Sciatic nerve (tissue), 2 donors: ENCODE results near the gene TAB3. TPM values are rescaled to one million over a fixed set of nuclear protein-coding genes. Genes with fewer than 3 reads are reported as not detected.

Source experiments
- ATAC-seq: fragments of 200-7000 bp; cut with Tn5 transposase; one replicate; pipeline ENCODE4 v1.9.1; 2020; ENCODE audit warnings: mild to moderate bottlenecking, moderate library complexity
- DNase-seq: peaks from one replicate; pipeline ENCODE4 v3.0.0-alpha.2; 2020; ENCODE audit warnings: low spot score
- intact Hi-C: fragments of 100-400 bp; cut with DNase I; formaldehyde crosslinking; loops from one replicate; pipeline ENCODE4 v1.14.2; 2022
- total RNA-seq: library from RNA; stranded (reverse); fragmentation: NEBNext Ultra II Directional; extraction: Animal tissue kit (Norgen Biotek cat#: 25700); gene quantifications from one replicate; pipeline ENCODE4 v1.2.1, GENCODE V29; 2021
- donor health status: DM: no; HTN: no; CAD: no.
- donor health status: DM: no; HTN: no; CAD: no.

The TAB3 gene
- total RNA-seq, 1 donor from 2014 or later = 21.5 TPM

- ATAC-seq (no peak), DNase-seq (peak; percentile 59)
- intact Hi-C loops = no loop called here
Observed at GRCh38 chrX:30888526-30889146, 418 bp downstream of the TAB3 start.

DNA sequence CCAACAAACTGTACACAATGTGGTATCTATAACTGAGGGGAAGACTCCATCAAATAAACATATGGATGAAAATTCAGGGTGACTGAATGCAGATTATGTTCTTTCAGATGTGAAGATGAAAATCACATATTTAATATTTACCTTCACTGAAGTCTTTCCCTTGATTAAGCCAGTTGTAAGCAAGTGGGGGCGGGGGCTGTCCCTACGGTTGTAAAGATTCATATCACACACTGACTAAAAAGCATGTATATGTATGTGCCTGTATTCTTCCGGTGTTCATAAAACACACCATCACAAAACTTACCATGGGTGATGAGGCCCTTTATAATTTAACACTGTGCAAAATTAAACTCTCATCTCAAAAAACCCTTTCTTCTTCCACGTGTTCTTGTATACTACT, 1.3 kb downstream of the TAB3 start:
- DNase-seq (no peak), ATAC-seq (no peak)
- intact Hi-C loops = no loop called here

DNA sequence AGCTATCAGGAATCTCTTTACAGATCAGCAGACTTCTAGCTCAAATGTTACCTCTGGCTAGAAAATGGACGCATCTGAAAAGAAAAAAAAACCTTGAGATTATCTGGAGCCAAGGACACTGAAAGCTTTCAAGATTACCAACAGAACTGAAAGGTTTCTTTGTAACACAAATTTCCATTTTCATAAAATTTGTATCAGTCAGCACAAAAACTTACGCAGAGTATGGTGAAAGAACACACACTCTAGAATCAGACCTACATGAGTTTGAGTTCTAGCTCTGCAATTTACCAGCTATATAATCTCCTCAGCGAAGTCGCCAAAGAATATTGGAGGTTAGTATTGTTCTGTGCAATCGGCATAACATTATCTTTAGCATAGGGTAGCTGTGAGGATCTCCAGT, 1.8 kb downstream of the TAB3 start:
- DNase-seq (no peak), ATAC-seq (no peak)
- intact Hi-C loops = no loop called here

DNA sequence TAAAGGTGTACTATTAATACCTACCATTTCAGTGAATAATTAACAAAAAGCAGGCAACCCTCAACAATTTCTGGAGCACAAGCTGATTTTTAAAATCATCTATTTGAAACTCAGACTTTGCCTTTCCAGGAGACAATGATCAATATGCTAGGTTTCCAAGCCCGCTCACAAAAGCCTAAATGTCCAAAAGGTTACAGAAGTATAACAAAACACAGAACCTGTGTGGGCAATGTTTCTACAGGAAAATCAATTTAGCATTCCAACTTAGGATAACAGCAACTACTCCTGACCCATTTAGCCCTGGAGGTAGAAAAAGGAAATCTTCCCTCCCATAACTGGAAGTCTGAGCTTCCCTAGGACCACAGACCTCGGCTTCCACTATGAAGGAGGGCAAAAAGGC, 3.9 kb downstream of the TAB3 start:
- intact Hi-C loops = no loop called here
- ATAC-seq = no peak
- DNase-seq = no peak

- DNase-seq (no peak), ATAC-seq (no peak)
- intact Hi-C loops = no loop called here
Observed at GRCh38 chrX:30883138-30883537, 5.9 kb downstream of the TAB3 start.

DNA sequence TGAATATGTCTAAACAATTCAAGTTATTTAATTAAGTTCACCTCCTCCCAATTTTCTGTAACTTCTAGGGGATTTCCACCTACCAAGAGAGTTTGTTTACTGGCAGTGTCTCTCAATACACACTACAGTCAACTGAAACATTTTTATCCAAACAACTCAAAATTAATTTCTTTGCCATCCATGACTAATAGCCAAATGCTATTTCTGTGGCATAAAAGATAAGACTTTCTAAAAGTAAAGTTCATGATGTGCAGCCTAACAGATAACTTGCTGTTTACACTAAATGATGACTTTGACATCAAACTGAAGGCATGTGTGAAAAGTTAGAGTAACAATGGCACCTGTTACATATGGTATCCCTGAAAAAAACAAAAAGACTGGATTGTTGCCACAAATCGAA, 7.3 kb downstream of the TAB3 start:
- no peak for DNase-seq
- no peak for ATAC-seq
- intact Hi-C loops = no loop called here

DNA sequence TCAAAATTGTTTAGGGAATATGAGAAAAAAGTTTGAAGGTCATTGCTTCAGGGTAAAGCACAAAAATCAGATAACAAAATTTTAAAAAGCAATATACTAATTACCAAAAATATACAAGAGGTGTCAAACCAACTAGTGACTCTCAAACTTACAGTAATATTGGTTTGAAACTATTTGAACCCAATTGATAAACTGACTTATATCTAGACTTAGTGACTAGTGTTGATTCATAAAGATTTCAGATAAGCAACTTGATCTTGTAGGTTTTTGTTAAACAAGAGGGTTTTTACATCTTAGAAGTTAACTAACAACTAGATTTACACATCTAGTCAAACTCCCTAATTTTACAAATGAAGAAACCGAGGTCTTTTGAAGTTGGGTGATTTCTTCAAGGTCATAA, 7.7 kb downstream of the TAB3 start:
- intact Hi-C loops = no loop called here
- no peak for DNase-seq
- no peak for ATAC-seq

DNA sequence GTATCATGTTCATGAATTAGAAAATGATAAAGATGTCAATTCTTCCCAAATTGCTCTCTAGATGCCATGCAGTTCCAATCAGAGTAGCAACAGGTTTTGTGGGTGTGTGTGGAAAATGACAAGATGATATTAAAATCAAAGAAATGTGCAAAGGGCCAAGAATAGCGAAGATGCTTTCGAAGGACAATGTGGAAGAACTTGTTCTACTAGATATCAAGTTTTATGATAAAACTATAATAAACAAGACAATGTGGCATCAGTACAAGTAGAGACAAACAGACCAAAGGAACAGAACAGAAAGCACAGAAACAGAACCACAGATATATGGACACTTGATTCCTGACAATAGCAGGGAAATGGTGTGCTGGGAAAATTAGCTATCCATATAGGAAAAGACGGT, 9.0 kb downstream of the TAB3 start:
- intact Hi-C loops = no loop called here
- ATAC-seq = no peak
- DNase-seq = no peak

DNA sequence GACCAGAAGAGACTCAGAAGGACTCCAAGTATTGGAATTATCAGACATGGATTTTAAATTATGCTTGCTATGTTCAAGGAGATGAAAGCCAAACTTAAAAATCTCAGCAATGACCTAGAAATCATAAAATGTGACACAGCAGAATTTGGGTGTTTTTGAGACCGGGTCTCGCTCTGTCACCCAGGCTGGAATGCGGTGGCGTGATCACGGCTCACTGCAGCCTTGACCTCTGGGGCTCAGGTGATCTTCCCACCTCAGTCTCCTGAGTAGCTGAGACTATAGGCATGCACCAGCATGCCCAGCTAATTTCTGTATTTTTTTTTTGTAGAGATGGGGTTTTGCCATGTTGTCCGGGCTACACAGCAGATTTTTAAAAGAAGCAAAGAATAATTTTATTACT, 12.7 kb downstream of the TAB3 start:
- intact Hi-C loops = no loop called here
- no peak for DNase-seq
- no peak for ATAC-seq

DNA sequence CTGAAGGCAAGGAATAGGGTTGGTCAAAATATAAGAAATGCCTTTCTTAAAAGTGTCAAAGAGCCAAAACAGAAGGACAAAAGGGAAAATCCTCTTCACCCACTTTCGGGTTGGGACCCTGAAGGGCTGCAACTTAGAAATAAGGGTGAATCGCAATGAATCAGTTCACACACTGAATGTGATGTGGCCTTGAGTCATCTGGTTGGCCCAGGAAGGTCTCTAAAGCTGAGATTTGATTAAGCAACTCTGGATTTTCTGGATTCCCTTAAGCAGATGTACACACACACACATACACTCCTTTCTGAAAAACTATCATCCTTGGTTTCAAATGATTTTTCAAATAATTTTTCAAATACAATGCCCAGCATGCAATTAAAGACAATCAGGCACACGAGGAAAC, 13.1 kb downstream of the TAB3 start:
- intact Hi-C loops = no loop called here
- ATAC-seq (no peak), DNase-seq (no peak)

DNA sequence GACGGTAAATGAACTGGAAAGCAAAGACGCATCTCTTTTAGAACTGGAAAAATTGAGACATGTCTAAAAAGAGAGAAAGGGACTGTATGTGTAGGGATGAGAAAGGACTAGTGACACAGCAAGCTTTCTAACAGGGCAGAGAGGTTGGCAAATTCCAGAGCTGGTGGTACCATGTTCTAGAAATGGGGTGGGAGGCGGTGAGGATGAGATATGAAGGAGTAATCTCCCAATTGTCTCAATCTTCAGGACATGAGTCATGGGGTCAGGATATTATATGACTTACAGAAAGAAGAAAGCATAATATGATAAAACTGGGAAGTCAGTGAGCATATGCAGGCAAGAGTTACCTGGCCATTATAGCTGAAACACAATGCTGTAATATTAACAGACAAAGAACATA, 14.2 kb downstream of the TAB3 start:
- DNase-seq (no peak), ATAC-seq (no peak)
- intact Hi-C loops = no loop called here

DNA sequence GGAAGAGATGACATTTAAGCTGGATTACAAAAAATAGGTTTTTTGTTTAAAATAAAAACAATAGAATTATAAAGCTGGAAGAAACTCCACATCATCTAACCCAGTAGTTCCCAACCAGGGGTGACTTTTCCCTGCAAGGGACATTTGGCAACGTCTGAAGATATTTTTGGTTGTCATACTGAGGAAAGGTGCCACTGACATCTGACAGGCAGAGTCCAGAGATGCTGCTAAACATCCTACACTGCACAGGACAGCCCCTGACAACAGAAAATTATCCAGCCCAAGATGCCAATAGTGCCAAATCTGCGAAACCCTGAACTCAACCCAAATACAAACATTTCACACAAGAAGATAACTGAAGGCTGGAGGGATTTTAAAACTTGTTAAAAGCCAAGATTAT, 18.5 kb downstream of the TAB3 start:
- intact Hi-C loops = no loop called here
- ATAC-seq (no peak), DNase-seq (no peak)

GRCh38 chrX:30865612-30866011, 23.4 kb downstream of the TAB3 start:
- intact Hi-C loops = no loop called here
- no peak for ATAC-seq

GRCh38 chrX:30865015-30865414, 24.0 kb downstream of the TAB3 start:
- intact Hi-C loops = no loop called here
- no peak for ATAC-seq
- no peak for DNase-seq

More at GRCh38 chrX:30865612-30866011, 23.4 kb downstream of the TAB3 start:
- DNase-seq = no peak

DNA sequence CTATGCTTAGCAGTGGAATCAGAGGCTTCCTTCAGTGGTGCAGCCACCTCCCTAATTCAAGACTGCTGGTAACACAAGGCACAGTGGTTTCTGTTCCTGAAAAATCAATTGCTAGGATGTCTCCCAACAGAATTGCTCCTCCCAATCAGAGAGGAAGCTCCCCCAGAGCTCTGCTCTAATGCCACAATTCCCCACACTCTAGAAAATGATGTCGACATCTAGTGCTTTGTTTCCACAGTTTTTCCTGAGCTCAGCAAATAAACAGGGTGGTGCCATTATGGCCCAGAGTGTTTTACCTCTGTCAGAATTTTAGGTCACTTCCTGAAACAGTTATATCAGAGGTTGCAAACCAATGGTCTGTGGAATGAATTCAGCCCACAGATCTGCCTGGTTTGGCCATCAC, 24.7 kb downstream of the TAB3 start:
- ATAC-seq = peak; percentile 74
- no peak for DNase-seq
- intact Hi-C loops = no loop called here

DNA sequence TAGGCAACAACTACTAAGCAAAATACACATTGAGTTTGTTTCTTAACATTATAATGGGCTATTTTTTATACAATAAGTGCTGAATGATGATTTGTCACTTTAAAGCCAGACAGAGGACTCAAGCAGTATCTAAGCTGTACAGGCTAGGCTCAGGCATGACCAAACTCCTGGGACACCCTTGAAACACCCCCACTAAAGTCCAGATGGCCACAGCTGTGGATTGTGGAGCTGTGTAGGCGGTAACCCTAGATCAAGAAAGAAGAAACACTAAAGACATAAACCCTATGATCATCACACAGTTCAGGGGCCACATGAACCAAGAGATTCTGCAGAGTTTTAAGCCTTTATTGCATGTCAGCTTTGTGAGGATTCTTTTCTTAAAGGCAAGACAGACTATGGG, 25.1 kb downstream of the TAB3 start:
- no peak for DNase-seq
- intact Hi-C loops = no loop called here
- no peak for ATAC-seq

- intact Hi-C loops = no loop called here
- no peak for DNase-seq
- ATAC-seq = no peak
Observed at GRCh38 chrX:30858098-30858497, 31.0 kb downstream of the TAB3 start.

GRCh38 chrX:30851449-30851848, 37.6 kb downstream of the TAB3 start:
- no peak for ATAC-seq
- intact Hi-C loops = no loop called here
- DNase-seq = no peak

DNA sequence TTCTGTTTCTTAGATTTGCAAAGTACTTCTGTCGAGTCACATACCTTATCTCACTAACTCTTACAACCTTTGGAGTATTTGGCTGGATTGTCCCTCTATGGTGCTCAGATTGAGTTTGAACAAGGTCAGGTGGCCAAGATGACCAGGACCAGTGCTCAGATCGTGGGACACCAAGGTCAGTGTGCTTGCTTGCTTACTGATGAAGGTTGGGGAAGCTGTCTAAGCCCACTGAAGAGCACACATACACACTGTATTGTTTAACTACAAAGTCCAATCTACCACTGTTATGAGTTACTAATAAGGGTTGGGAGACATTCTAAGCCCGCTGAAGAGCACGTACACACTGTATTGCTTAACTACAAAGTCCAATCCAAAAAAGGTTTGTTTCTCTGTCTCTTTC, 53.7 kb downstream of the TAB3 start:
- ATAC-seq (no peak), DNase-seq (no peak)
- intact Hi-C loops = no loop called here

GRCh38 chrX:30833896-30834295, 55.2 kb downstream of the TAB3 start:
- no peak for DNase-seq
- ATAC-seq = no peak
- intact Hi-C loops = no loop called here

DNA sequence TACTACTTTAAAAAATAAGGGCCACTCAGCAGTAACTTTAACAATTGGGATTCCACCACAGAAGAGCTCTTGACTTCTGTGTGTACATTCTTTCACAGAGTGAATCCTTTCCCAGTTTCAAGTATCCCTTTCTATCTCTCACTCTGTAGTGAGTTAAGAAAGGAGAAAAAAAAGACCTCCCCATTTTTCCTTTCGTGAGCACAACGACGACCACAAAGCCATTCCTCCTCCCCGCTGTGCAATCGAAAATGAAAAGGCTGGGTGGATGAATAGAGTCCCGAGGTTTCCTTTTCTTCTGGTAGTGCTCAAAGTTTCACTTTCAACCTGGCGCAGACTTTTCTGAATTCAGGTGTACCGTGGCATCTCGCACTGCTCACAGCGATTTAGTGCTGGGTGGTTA, 58.0 kb downstream of the TAB3 start:
- ATAC-seq (no peak), DNase-seq (no peak)
- intact Hi-C loops = no loop called here
